ENCODE results near the gene KAT8.

KAT8 gene

GRCh38 chr16:31105677-31106213, 11.7 kb upstream of the KAT8 start:
- Histone ChIP-seq H3K36me3 (ENCODE audit: control insufficient read depth, insufficient read depth, low read length) (peaks cover 15% of the 10 kb centered on the region), H3K27ac (ENCODE audit: low read depth, low read length) (peak overlapping the region; percentile 55), H3K4me1 (ENCODE audit: control insufficient read depth, insufficient read depth, low read length) (peaks cover 3% of the 10 kb centered on the region), H3K4me3 (ENCODE audit: low read length) (peak overlapping the region; percentile 44), H3K27me3 (ENCODE audit: control insufficient read depth, insufficient read depth, low read length) (no peaks in the 10 kb centered on the region), H3K9ac (ENCODE audit: low read length) (no peak overlapping the region)

DNA sequence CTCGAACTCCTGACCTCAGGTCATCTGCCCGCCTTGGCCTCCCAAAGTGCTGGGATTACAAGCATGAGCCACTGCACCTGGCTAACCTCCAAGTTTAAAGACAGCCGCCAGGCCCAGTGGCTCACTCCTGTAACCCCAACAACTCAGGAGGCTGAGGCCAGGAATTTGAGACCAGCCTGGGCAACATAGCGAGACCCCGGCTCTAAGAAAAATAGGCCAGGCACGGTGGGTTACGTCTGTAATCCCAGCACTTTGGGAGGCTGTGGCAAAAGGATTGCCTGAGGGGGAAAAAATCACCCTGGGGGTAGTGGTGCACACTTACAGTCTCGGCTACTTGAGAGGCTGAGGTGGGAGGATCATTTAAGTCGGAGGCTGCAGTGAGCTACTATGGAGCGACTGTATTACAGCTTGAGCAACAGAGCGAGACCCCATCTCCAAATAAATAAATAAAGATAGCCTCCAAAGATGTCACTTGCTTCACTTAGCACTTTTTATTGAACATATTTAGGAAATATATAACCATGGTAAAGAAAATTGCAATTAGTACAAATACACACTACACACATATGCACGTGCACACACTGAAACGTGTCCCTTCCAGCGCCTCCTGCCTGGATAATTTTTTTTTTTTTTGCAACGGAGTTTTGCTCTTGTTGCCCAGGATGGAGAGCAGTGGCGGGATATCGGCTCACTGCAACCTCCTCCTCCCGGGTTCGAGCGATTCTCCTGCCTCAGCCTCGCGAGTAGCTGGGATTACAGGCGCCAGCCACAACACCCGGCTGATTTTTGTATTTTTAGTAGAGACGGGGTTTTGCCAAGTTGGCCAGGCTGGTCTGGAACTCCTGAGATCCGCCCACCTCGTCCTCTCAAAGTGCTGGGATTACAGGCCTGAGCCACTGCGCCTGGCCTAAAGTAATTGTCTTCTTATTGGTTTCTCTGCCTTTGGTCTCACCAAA, 10.7 kb upstream of the KAT8 start:
- H3K4me3 ChIP-seq (ENCODE audit: low read length), result no peak overlapping the region
- H3K9ac ChIP-seq (ENCODE audit: low read length), result no peak overlapping the region
- peaks cover 17% of the 10 kb centered on the region for H3K36me3 ChIP-seq (ENCODE audit: control insufficient read depth, insufficient read depth, low read length)
- H3K4me1 ChIP-seq (ENCODE audit: control insufficient read depth, insufficient read depth, low read length), result peaks cover 3% of the 10 kb centered on the region
- no peak overlapping the region for H3K27ac ChIP-seq (ENCODE audit: low read depth, low read length)
- H3K27me3 ChIP-seq (ENCODE audit: control insufficient read depth, insufficient read depth, low read length), result no peaks in the 10 kb centered on the region

DNA sequence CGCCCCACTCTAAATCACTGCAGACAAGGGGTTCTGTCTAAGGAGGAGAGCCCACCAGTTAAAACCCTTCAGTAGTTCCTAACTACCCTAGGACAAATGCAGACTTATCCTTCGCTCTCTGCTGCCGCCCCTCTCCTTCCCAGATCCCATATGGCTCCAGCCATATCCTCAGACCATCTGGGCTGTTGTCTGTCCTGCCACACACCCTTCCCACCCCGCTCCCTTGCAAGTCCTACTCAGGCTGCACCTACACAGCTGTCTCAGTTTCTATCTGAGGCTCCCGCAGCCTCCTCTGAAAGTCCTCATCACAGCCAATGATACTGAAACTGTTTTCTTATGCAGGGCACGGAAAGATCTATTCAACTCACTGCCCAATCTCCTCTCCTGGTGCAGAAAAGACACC, 10.0 kb upstream of the KAT8 start:
- H3K27ac ChIP-seq (ENCODE audit: low read depth, low read length), result peak overlapping the region; percentile 75
- no peaks in the 10 kb centered on the region for H3K27me3 ChIP-seq (ENCODE audit: control insufficient read depth, insufficient read depth, low read length)
- no peak overlapping the region for H3K9ac ChIP-seq (ENCODE audit: low read length)
- H3K36me3 ChIP-seq (ENCODE audit: control insufficient read depth, insufficient read depth, low read length), result peaks cover 24% of the 10 kb centered on the region
- H3K4me1 ChIP-seq (ENCODE audit: control insufficient read depth, insufficient read depth, low read length), result peaks cover 3% of the 10 kb centered on the region
- H3K4me3 ChIP-seq (ENCODE audit: low read length), result no peak overlapping the region

DNA sequence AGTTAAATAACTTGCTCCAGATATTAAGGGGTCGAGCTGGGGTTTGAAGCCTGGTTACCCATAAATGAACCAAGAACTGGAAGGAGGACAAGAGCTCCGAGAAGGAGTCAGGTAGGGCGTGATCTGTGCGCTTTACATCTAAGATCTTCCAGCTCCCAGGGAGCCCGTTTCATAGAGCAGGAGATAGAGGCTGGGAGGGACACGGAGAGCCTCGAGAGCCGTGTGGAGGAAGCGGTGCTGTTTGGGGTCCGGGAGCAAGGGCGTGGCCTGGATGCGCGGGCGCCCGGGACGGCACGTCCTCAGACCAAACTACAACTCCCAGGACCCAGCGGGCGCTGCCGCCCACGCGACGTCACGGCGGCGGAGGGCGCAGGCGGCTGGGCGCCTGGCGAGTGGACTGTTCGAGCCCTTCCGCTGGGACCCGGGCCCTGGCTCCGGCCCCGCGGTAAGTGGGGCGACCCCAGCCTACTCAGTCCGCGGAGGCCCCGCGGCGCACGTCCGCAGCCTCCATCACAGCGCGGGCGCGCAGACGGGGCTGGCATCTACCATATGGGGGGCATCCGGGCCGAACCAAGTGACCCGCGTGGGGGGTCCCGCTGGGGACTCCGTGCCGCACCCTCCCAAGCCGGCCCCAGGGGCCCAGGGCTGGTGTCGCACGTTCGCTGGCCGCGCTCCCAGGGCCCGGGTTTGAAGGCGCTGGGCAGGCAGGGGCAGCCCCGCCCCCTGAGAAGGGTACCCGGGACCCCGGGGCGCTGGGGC, 9.2 kb upstream of the KAT8 start, which contains the start of gene BCKDK:
TSS of gene BCKDK (plus strand) at position 352 of the 759 bp plus-strand sequence. CDS start 838 bp downstream, outside the sequence.
- Histone ChIP-seq H3K27me3 (ENCODE audit: control insufficient read depth, insufficient read depth, low read length) (no peaks in the 10 kb centered on the region), H3K9ac (ENCODE audit: low read length) (peak within 1 kb of the TSS; percentile 77), H3K36me3 (ENCODE audit: control insufficient read depth, insufficient read depth, low read length) (peaks cover 27% of the 10 kb centered on the region), H3K27ac (ENCODE audit: low read depth, low read length) (peak within 1 kb of the TSS; percentile 75), H3K4me3 (ENCODE audit: low read length) (peak within 1 kb of the TSS; percentile 82), H3K4me1 (ENCODE audit: control insufficient read depth, insufficient read depth, low read length) (peaks cover 3% of the 10 kb centered on the region)

DNA sequence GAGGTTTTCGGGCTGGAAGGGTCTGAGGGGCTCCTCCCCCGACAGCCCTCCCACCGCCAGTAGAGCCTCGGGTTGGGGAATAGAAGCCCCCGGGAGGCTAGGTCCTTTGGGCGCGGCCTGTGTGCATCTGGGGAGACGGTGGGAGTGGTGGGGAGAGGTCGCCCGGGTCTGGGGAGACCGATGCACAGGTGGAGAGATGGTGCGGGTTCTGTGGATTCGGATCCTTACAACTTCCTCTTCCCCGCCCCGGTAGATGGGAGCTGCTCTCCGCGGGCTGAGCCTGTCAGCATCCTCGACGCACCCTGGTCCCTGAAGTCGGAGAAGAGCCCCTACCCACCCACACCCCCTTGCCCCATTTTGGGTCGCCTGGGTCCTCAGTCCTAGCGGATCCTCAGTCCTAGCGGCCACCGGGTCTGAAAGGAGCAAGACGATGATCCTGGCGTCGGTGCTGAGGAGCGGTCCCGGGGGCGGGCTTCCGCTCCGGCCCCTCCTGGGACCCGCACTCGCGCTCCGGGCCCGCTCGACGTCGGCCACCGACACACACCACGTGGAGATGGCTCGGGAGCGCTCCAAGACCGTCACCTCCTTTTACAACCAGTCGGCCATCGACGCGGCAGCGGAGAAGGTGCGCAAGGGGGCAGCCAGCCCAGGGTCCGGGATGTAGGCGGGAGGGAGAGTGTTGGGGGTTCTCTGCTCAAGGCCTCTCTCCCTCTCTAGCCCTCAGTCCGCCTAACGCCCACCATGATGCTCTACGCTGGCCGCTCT, 8.5 kb upstream of the KAT8 start:
- H3K9ac ChIP-seq (ENCODE audit: low read length), result peak overlapping the region; percentile 77
- no peak overlapping the region for H3K27ac ChIP-seq (ENCODE audit: low read depth, low read length)
- H3K4me1 ChIP-seq (ENCODE audit: control insufficient read depth, insufficient read depth, low read length), result peaks cover 3% of the 10 kb centered on the region

GRCh38 chr16:31109622-31110021, 7.8 kb upstream of the KAT8 start:
- Histone ChIP-seq H3K27ac (ENCODE audit: low read depth, low read length) (no peak overlapping the region), H3K9ac (ENCODE audit: low read length) (no peak overlapping the region), H3K27me3 (ENCODE audit: control insufficient read depth, insufficient read depth, low read length) (no peaks in the 10 kb centered on the region), H3K4me1 (ENCODE audit: control insufficient read depth, insufficient read depth, low read length) (peaks cover 3% of the 10 kb centered on the region), H3K36me3 (ENCODE audit: control insufficient read depth, insufficient read depth, low read length) (peaks cover 27% of the 10 kb centered on the region), H3K4me3 (ENCODE audit: low read length) (no peak overlapping the region)

More for the DNA sequence above, 8.5 kb upstream of the KAT8 start:
- H3K36me3 ChIP-seq (ENCODE audit: control insufficient read depth, insufficient read depth, low read length), result peaks cover 27% of the 10 kb centered on the region
- no peaks in the 10 kb centered on the region for H3K27me3 ChIP-seq (ENCODE audit: control insufficient read depth, insufficient read depth, low read length)
- peak overlapping the region; percentile 82 for H3K4me3 ChIP-seq (ENCODE audit: low read length)

DNA sequence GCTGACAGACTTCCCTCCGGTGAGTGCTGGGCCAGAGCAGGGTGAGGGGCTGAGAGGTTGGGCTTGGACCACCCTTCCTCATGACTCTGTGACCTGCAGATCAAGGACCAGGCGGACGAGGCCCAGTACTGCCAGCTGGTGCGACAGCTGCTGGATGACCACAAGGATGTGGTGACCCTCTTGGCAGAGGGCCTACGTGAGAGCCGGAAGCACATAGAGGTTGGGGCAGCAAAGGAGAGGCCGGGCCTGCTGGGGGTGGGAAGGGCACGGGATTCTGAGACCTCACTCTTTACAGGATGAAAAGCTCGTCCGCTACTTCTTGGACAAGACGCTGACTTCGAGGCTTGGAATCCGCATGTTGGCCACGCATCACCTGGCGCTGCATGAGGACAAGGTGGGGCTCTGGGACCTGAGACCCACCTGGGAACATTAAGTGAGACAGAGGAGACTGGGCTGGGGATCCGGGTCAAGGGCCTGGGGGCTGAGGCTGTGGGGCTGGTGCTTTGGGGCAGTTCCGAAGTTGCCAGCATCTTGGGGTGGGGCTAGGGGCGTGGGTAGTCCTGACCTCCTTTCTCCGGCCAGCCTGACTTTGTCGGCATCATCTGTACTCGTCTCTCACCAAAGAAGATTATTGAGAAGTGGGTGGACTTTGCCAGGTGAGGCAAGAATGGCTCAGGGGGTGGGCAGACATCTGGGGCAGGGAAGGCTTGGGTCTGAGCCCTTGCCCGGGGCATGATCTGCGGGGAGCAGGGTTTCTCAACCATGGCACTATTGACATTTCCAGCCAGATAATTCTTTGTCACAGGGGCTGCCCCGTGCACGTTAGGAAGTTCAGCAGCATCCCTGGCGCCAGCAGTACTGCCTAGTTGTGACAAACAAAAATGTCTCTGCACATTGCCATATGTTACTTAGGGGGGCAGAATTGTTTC, 7.1 kb upstream of the KAT8 start:
- Histone ChIP-seq H3K9ac (ENCODE audit: low read length) (no peak overlapping the region), H3K4me1 (ENCODE audit: control insufficient read depth, insufficient read depth, low read length) (peaks cover 3% of the 10 kb centered on the region), H3K27me3 (ENCODE audit: control insufficient read depth, insufficient read depth, low read length) (no peaks in the 10 kb centered on the region), H3K4me3 (ENCODE audit: low read length) (no peak overlapping the region), H3K27ac (ENCODE audit: low read depth, low read length) (no peak overlapping the region), H3K36me3 (ENCODE audit: control insufficient read depth, insufficient read depth, low read length) (peaks cover 27% of the 10 kb centered on the region)

DNA sequence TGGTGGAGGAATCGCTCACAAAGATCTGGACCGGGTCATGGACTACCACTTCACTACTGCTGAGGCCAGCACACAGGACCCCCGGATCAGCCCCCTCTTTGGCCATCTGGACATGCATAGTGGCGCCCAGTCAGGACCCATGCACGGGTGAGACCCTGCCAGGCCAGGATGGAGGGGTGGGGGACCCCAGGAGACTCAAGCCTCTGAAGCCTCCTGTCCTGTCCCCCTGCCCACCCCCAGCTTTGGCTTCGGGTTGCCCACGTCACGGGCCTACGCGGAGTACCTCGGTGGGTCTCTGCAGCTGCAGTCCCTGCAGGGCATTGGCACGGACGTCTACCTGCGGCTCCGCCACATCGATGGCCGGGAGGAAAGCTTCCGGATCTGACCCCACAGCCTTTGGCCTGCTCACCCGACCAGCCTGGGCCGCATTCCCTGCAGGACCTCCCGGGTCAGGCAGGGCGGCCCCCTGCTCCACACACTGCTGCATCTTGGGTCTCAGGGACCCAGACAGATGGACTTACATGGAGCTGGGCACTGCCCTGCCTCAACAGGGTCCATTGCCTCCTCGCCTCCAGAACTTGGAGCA, 5.5 kb upstream of the KAT8 start:
- Histone ChIP-seq H3K4me1 (ENCODE audit: control insufficient read depth, insufficient read depth, low read length) (no peaks in the 10 kb centered on the region), H3K4me3 (ENCODE audit: low read length) (no peak overlapping the region), H3K27ac (ENCODE audit: low read depth, low read length) (no peak overlapping the region), H3K36me3 (ENCODE audit: control insufficient read depth, insufficient read depth, low read length) (peaks cover 27% of the 10 kb centered on the region), H3K27me3 (ENCODE audit: control insufficient read depth, insufficient read depth, low read length) (no peaks in the 10 kb centered on the region), H3K9ac (ENCODE audit: low read length) (no peak overlapping the region)

DNA sequence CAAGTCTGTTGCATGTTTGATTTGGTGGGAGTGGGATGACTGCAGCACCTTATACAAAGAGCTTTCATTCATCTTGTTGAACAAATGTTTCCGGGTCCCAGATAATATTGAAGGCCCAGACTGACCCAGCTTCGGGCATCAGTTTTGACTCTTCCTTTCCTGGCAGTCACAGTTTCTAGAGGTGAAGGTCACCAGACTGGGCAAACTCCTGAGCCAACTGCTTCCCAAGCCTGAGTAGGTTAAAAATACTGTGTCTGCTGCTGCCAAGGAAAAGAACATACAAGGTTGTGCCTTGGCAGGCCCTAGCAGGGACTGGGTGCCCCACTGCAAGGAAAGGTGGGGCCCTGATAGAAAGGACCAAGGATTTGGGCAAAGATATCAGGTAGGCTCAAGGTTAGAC, 4.8 kb upstream of the KAT8 start:
- no peak overlapping the region for H3K27ac ChIP-seq (ENCODE audit: low read depth, low read length)
- no peak overlapping the region for H3K9ac ChIP-seq (ENCODE audit: low read length)
- no peaks in the 10 kb centered on the region for H3K27me3 ChIP-seq (ENCODE audit: control insufficient read depth, insufficient read depth, low read length)
- H3K4me1 ChIP-seq (ENCODE audit: control insufficient read depth, insufficient read depth, low read length), result no peaks in the 10 kb centered on the region
- no peak overlapping the region for H3K4me3 ChIP-seq (ENCODE audit: low read length)
- H3K36me3 ChIP-seq (ENCODE audit: control insufficient read depth, insufficient read depth, low read length), result peaks cover 27% of the 10 kb centered on the region

DNA sequence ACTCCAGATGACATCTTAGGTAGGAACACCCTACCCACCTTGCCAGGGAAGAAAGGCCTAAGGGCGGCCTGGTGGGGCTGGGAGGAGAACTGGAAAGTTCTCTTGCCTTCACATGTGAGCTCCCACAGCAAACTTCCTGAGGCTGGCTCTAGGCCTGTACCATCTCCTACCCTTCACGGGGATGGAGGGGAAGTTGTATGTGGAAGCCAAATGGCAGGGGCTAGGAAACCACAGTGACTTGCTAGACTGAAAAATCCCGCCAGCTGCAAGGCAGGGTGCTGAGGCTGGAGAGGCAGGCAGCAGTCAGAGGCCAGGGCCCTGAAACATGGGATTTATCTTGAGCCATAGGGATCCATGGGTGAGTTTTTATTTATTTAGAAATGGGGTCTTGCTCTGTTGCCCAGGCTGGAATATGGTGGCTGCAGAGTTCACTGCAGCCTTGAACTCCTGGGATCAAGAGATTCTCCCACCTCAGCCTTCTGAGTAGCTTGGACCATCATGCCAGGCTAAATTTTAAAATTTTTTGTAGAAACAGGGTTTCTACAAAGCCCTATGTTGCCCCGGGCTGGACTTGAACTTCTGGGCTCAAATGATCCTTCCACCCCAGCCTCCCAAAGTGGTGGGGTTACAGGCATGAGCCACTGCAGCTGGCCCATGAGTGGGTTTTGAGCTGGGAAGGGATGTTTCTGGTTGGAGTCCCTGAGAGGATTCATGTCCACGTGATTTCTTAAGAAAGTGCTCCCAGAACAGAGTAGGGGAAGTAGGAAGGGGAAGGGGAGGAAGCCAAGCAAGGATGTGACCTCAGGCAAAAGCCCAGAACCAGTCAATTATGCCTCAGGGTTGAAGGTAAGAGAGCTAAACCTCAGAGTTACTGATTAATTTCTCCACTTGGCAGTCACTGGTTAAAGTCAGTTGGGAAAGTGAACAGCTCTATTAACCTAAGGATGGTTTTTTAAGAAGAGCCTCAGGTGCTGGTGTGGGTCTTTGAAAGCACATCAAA, 4.0 kb upstream of the KAT8 start:
- H3K36me3 ChIP-seq (ENCODE audit: control insufficient read depth, insufficient read depth, low read length), result peaks cover 27% of the 10 kb centered on the region
- H3K27me3 ChIP-seq (ENCODE audit: control insufficient read depth, insufficient read depth, low read length), result no peaks in the 10 kb centered on the region
- H3K4me1 ChIP-seq (ENCODE audit: control insufficient read depth, insufficient read depth, low read length), result peaks cover 4% of the 10 kb centered on the region
- no peak overlapping the region for H3K27ac ChIP-seq (ENCODE audit: low read depth, low read length)
- H3K4me3 ChIP-seq (ENCODE audit: low read length), result no peak overlapping the region
- no peak overlapping the region for H3K9ac ChIP-seq (ENCODE audit: low read length)

All from rectal smooth muscle tissue (tissue), 1 donor.